Measurements from ENCODE around the gene SPEM1.
A peak's percentile ranks its signal among the peaks of the same experiment; 100 is the strongest.

SPEM1 gene

GRCh38 chr17:7403043-7403726 lies 16.9 kb upstream of the SPEM1 start:
- H3K4me3 ChIP-seq (ENCODE audit: control insufficient read depth in 1 of 7, extremely low read depth in 1 of 7, insufficient read depth in 4 of 7, low read depth in 2 of 7, low read length in 6 of 7): peak overlapping the region; percentile 68 to 93 (median 85)
- CTCF ChIA-PET: interaction anchor here (0.6 to 2.2 kb wide), 8 partner anchors 9 to 158 kb away, joined by 3 to 7 read pairs (median 4); partner anchors contain the start of gene PLSCR3
- peaks cover 0 to 5% (median 4%) of the 10 kb centered on the region in 5 experiments for H3K27me3 ChIP-seq (replicated peaks in 2 of 5; ENCODE audit: control insufficient read depth in 4 of 5, insufficient read depth in 5 of 5, low read length in 4 of 5)
- WGBS (ENCODE audit: insufficient coverage): 27% methylated on average over 10 of the region's 16 CpGs
- H3K9me3 ChIP-seq (ENCODE audit: control extremely low read depth in 1 of 5, control insufficient read depth in 4 of 5, insufficient read depth in 2 of 5, low read depth in 1 of 5, low read length in 4 of 5): no peaks in the 10 kb centered on the region
- H3K36me3 ChIP-seq (ENCODE audit: control insufficient read depth in 4 of 4, insufficient read depth in 4 of 4, low read length in 3 of 4): peaks cover 0 to 4% (median 0%) of the 10 kb centered on the region in 4 experiments
- peaks cover 0 to 28% (median 24%) of the 10 kb centered on the region in 4 experiments for H3K4me1 ChIP-seq (ENCODE audit: control extremely low read depth in 1 of 4, control insufficient read depth in 4 of 4, insufficient read depth in 4 of 4, low read length in 3 of 4)
- H3K27ac ChIP-seq (ENCODE audit: insufficient read depth in 1 of 2, low read depth in 1 of 2, low read length in 2 of 2, poor library complexity in 1 of 2, severe bottlenecking in 2 of 2): peak overlapping the region in 1 of 2 experiments; percentile 60
- DNase-seq: peak in 2 of 3 donors; percentile 47 to 49
- POLR2A ChIA-PET: interaction anchor here (0.6 to 1.5 kb wide), 4 partner anchors 18 to 90 kb away, joined by 3 to 7 read pairs (median 6); partner anchors contain the start of gene POLR2A

GRCh38 chr17:7403727-7403976 lies 16.5 kb upstream of the SPEM1 start:
- peak overlapping the region in 1 of 2 experiments; percentile 60 for H3K27ac ChIP-seq (ENCODE audit: insufficient read depth in 1 of 2, low read depth in 1 of 2, low read length in 2 of 2, poor library complexity in 1 of 2, severe bottlenecking in 2 of 2)

GRCh38 chr17:7403977-7404736 lies 16.0 kb upstream of the SPEM1 start, which contains the start of gene TMEM256:
TSS of gene TMEM256 (minus strand) at chr17:7404097. CDS start at chr17:7404084, 13 bp downstream.
- CTCF ChIA-PET: interaction anchor here (1.4 to 2.2 kb wide), 3 partner anchors 10 to 32 kb away, joined by 4 to 7 read pairs (median 5); partner anchors contain the start of gene PLSCR3
- POLR2A ChIA-PET: interaction anchor here (0.6 to 1.5 kb wide), 4 partner anchors 81 to 91 kb away, joined by 3 to 7 read pairs (median 6); partner anchors contain the start of gene POLR2A
- Histone ChIP-seq H3K4me1 (ENCODE audit: control extremely low read depth in 1 of 4, control insufficient read depth in 4 of 4, insufficient read depth in 4 of 4, low read length in 3 of 4) (peaks cover 0 to 36% (median 25%) of the 10 kb centered on the region in 4 experiments), H3K36me3 (ENCODE audit: control insufficient read depth in 4 of 4, insufficient read depth in 4 of 4, low read length in 3 of 4) (peaks cover 0 to 4% (median 0%) of the 10 kb centered on the region in 4 experiments), H3K4me3 (ENCODE audit: control insufficient read depth in 1 of 7, extremely low read depth in 1 of 7, insufficient read depth in 4 of 7, low read depth in 2 of 7, low read length in 6 of 7) (peak within 1 kb of the TSS; percentile 68 to 93 (median 85)), H3K27me3 (replicated peaks in 2 of 5; ENCODE audit: control insufficient read depth in 4 of 5, insufficient read depth in 5 of 5, low read length in 4 of 5) (peaks cover 0 to 5% (median 4%) of the 10 kb centered on the region in 5 experiments), H3K27ac (ENCODE audit: insufficient read depth in 1 of 2, low read depth in 1 of 2, low read length in 2 of 2, poor library complexity in 1 of 2, severe bottlenecking in 2 of 2) (peak within 1 kb of the TSS in 1 of 2 experiments; percentile 70), H3K9me3 (ENCODE audit: control extremely low read depth in 1 of 5, control insufficient read depth in 4 of 5, insufficient read depth in 2 of 5, low read depth in 1 of 5, low read length in 4 of 5) (no peaks in the 10 kb centered on the region)
- 0% methylated on average over 33 of the region's 49 CpGs for WGBS (ENCODE audit: insufficient coverage)
- peak; percentile 98 to 99 (median 99) for DNase-seq

More at GRCh38 chr17:7403727-7403976, 16.5 kb upstream of the SPEM1 start:
- Histone ChIP-seq H3K27me3 (replicated peaks in 2 of 5; ENCODE audit: control insufficient read depth in 4 of 5, insufficient read depth in 5 of 5, low read length in 4 of 5) (peaks cover 0 to 5% (median 4%) of the 10 kb centered on the region in 5 experiments), H3K36me3 (ENCODE audit: control insufficient read depth in 4 of 4, insufficient read depth in 4 of 4, low read length in 3 of 4) (peaks cover 0 to 4% (median 0%) of the 10 kb centered on the region in 4 experiments), H3K9me3 (ENCODE audit: control extremely low read depth in 1 of 5, control insufficient read depth in 4 of 5, insufficient read depth in 2 of 5, low read depth in 1 of 5, low read length in 4 of 5) (no peaks in the 10 kb centered on the region), H3K4me3 (ENCODE audit: control insufficient read depth in 1 of 7, extremely low read depth in 1 of 7, insufficient read depth in 4 of 7, low read depth in 2 of 7, low read length in 6 of 7) (peak overlapping the region; percentile 68 to 93 (median 85)), H3K4me1 (ENCODE audit: control extremely low read depth in 1 of 4, control insufficient read depth in 4 of 4, insufficient read depth in 4 of 4, low read length in 3 of 4) (peaks cover 0 to 32% (median 25%) of the 10 kb centered on the region in 4 experiments)
- POLR2A ChIA-PET: interaction anchor here (0.6 to 1.5 kb wide), 4 partner anchors 81 to 92 kb away, joined by 3 to 7 read pairs (median 6); partner anchors contain the start of gene POLR2A
- DNase-seq: peak in 1 of 3 donors; percentile 80
- CTCF ChIA-PET: interaction anchor here (1.4 to 2.2 kb wide), 3 partner anchors 10 to 33 kb away, joined by 4 to 7 read pairs (median 5); partner anchors contain the start of gene PLSCR3
- 1% methylated on average over 13 of the region's 13 CpGs for WGBS (ENCODE audit: insufficient coverage)

GRCh38 chr17:7404737-7405349 lies 15.3 kb upstream of the SPEM1 start:
- Histone ChIP-seq H3K27me3 (replicated peaks in 2 of 5; ENCODE audit: control insufficient read depth in 4 of 5, insufficient read depth in 5 of 5, low read length in 4 of 5) (peaks cover 0 to 5% (median 4%) of the 10 kb centered on the region in 5 experiments), H3K4me3 (ENCODE audit: control insufficient read depth in 1 of 7, extremely low read depth in 1 of 7, insufficient read depth in 4 of 7, low read depth in 2 of 7, low read length in 6 of 7) (peak overlapping the region; percentile 39 to 93 (median 82)), H3K4me1 (ENCODE audit: control extremely low read depth in 1 of 4, control insufficient read depth in 4 of 4, insufficient read depth in 4 of 4, low read length in 3 of 4) (peaks cover 0 to 36% (median 25%) of the 10 kb centered on the region in 4 experiments), H3K36me3 (ENCODE audit: control insufficient read depth in 4 of 4, insufficient read depth in 4 of 4, low read length in 3 of 4) (peaks cover 0 to 4% (median under 1%) of the 10 kb centered on the region in 4 experiments), H3K9me3 (ENCODE audit: control extremely low read depth in 1 of 5, control insufficient read depth in 4 of 5, insufficient read depth in 2 of 5, low read depth in 1 of 5, low read length in 4 of 5) (no peaks in the 10 kb centered on the region), H3K27ac (ENCODE audit: insufficient read depth in 1 of 2, low read depth in 1 of 2, low read length in 2 of 2, poor library complexity in 1 of 2, severe bottlenecking in 2 of 2) (no peak overlapping the region)
- CTCF ChIA-PET: interaction anchor here (1.4 to 2.2 kb wide), 4 partner anchors 11 to 32 kb away, joined by 3 to 7 read pairs (median 4); partner anchors contain the start of genes PLSCR3 and TMEM102
- DNase-seq: no peak
- POLR2A ChIA-PET: interaction anchor here (1.5 kb wide), 1 partner anchor 80 kb away, joined by 7 read pairs; the partner anchor contains the start of gene POLR2A
- 0% methylated on average over 61 of the region's 65 CpGs for WGBS (ENCODE audit: insufficient coverage)

DNA sequence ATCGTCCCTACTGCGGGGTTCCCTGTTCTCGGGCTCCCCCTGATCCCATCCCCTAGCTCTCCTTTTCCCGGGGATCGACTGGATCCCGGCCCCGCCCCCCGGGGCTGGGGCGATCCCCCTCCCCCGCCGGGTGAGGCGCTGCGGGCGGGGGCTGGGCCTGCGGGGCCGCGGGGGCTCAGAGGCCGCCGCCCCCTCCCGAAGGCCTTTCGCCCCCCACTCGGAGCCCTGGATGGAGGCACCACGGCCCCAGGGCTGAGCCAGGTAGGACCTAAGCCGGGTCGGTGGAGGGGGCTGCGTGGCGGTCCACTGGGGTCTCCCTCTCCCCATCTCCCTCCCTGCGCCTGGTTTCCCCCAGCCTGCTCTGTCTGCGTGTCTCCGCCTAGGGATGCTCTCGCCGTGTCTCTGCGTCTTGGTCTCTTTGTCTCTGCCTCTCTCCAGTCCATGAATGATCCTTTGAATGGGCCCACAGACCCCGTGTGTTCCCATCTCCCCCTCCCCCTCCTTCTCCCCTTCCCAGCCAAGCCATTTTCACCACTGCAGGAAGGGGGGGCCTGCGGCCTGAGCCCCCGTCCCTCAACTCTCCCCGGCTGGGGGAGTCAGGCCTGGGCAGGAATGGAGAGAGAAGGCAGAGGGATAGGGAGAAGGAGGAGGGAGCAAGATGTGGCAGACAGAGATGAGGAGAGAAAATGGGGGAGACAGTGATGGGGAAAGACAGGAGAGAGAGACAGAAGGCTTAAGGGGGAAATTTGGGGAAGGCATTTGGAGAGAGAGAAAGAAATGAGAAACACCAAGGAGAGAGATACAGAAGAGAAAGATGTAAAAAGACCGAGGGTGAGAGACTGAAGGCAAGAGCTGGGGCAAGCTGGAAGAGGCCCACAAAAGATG lies 14.5 kb upstream of the SPEM1 start:
- Histone ChIP-seq H3K9me3 (ENCODE audit: control extremely low read depth in 1 of 5, control insufficient read depth in 4 of 5, insufficient read depth in 2 of 5, low read depth in 1 of 5, low read length in 4 of 5) (no peaks in the 10 kb centered on the region), H3K4me3 (ENCODE audit: control insufficient read depth in 1 of 7, extremely low read depth in 1 of 7, insufficient read depth in 4 of 7, low read depth in 2 of 7, low read length in 6 of 7) (peak overlapping the region; percentile 20 to 93 (median 82)), H3K27me3 (replicated peaks in 2 of 5; ENCODE audit: control insufficient read depth in 4 of 5, insufficient read depth in 5 of 5, low read length in 4 of 5) (peaks cover 0 to 5% (median 4%) of the 10 kb centered on the region in 5 experiments), H3K27ac (ENCODE audit: insufficient read depth in 1 of 2, low read depth in 1 of 2, low read length in 2 of 2, poor library complexity in 1 of 2, severe bottlenecking in 2 of 2) (no peak overlapping the region), H3K36me3 (ENCODE audit: control insufficient read depth in 4 of 4, insufficient read depth in 4 of 4, low read length in 3 of 4) (peaks cover 0 to 4% (median under 1%) of the 10 kb centered on the region in 4 experiments), H3K4me1 (ENCODE audit: control extremely low read depth in 1 of 4, control insufficient read depth in 4 of 4, insufficient read depth in 4 of 4, low read length in 3 of 4) (peaks cover 0 to 36% (median 25%) of the 10 kb centered on the region in 4 experiments)
- CTCF ChIA-PET: interaction anchor here (1.0 to 1.5 kb wide), 2 partner anchors 29 to 283 kb away, joined by 3 read pairs; partner anchors contain the start of gene TMEM102
- DNase-seq: no peak
- WGBS (ENCODE audit: insufficient coverage): 22% methylated on average over 25 of the region's 38 CpGs
- POLR2A ChIA-PET: no interaction called here
